OCI-LY1 (cell line): ENCODE data around the gene XIAP.

Experiments
- H2AFZ ChIP-seq: fragments of 200-600 bp; sonication (generic), shearing (Covaris generic); 2 replicates; pipeline ENCODE4 v1.6.0; 2014; ENCODE audit warnings: antibody characterized with exemption, mild to moderate bottlenecking, low read length
- H3F3A ChIP-seq: fragments of 200-600 bp; sonication (generic), shearing (Covaris generic); 2 replicates; pipeline ENCODE4 v1.6.0; 2014; ENCODE audit warnings: mild to moderate bottlenecking, antibody characterized with exemption, low read length, moderate library complexity; ENCODE audit not compliant: insufficient read depth
- H3K27ac ChIP-seq: fragments of 200-600 bp; sonication (generic); 2 replicates; pipeline ENCODE4 v1.5.1; 2014; ENCODE audit warnings: low read length, mixed run types, mild to moderate bottlenecking, low read depth; ENCODE audit not compliant: poor library complexity, severe bottlenecking
- H3K27me3 ChIP-seq: fragments of 200-600 bp; sonication (generic); 2 replicates; pipeline ENCODE4 v1.6.0; 2014; ENCODE audit warnings: antibody characterized with exemption, mild to moderate bottlenecking, low read length, moderate library complexity; ENCODE audit not compliant: insufficient read depth
- H3K36me3 ChIP-seq: fragments of 200-600 bp; sonication (generic); 2 replicates; pipeline ENCODE4 v1.6.1; 2014; ENCODE audit warnings: mild to moderate bottlenecking, antibody characterized with exemption, low read length, moderate library complexity, mixed read lengths; ENCODE audit not compliant: insufficient read depth
- H3K4me1 ChIP-seq: fragments of 200-600 bp; sonication (generic); 2 replicates; pipeline ENCODE4 v1.5.1; 2014; ENCODE audit warnings: mild to moderate bottlenecking, low read length, moderate library complexity; ENCODE audit not compliant: insufficient read depth, severe bottlenecking
- H3K4me2 ChIP-seq: fragments of 200-600 bp; sonication (generic), shearing (Covaris generic); 2 replicates; pipeline ENCODE4 v1.6.1; 2014; ENCODE audit warnings: low read length
- H3K4me3 ChIP-seq: fragments of 200-600 bp; sonication (generic); 2 replicates; pipeline ENCODE4 v1.5.1; 2014; ENCODE audit warnings: low read length, low read depth, mild to moderate bottlenecking, mixed read lengths; ENCODE audit not compliant: poor library complexity, severe bottlenecking
- H3K79me2 ChIP-seq: fragments of 200-600 bp; shearing (Covaris generic); 2 replicates; pipeline ENCODE4 v1.6.1; 2016; ENCODE audit warnings: mixed run types, low read length, mixed read lengths; ENCODE audit not compliant: insufficient read depth
- H3K9ac ChIP-seq: fragments of 200-600 bp; sonication (generic), shearing (Covaris generic); 2 replicates; pipeline ENCODE4 v1.6.1; 2014; ENCODE audit warnings: mild to moderate bottlenecking, low read length, mixed read lengths
- H3K9me2 ChIP-seq: fragments of 200-600 bp; sonication (generic), shearing (Covaris generic); 2 replicates; pipeline ENCODE4 v1.6.1; 2014; ENCODE audit warnings: low read depth, mild to moderate bottlenecking, low read length, mixed read lengths
- H3K9me3 ChIP-seq: fragments of 200-600 bp; shearing (Covaris generic); 2 replicates; pipeline ENCODE4 v1.6.1; 2014; ENCODE audit warnings: low read length, mixed read lengths
- H4K20me1 ChIP-seq: fragments of 200-600 bp; sonication (generic), shearing (Covaris generic); 2 replicates; pipeline ENCODE4 v1.6.0; 2016; ENCODE audit warnings: mild to moderate bottlenecking, low read length; ENCODE audit not compliant: insufficient read depth
- EZH2 ChIP-seq: fragments of 200-600 bp; sonication (generic), shearing (Covaris generic); IDR thresholded peaks from 2 replicates; pipeline ENCODE4 v1.8.0; 2017; ENCODE audit warnings: borderline replicate concordance, mixed run types, mild to moderate bottlenecking, antibody characterized with exemption, low read length, moderate library complexity, mixed read lengths
- TF ChIP-seq, protein P1 (sequence below): fragments of 200-600 bp; sonication (generic), shearing (Covaris generic); IDR thresholded peaks from 2 replicates; pipeline ENCODE4 v1.5.1; 2017; ENCODE audit warnings: mild to moderate bottlenecking, antibody characterized with exemption, low read length, moderate library complexity, mixed read lengths

The XIAP gene

DNA sequence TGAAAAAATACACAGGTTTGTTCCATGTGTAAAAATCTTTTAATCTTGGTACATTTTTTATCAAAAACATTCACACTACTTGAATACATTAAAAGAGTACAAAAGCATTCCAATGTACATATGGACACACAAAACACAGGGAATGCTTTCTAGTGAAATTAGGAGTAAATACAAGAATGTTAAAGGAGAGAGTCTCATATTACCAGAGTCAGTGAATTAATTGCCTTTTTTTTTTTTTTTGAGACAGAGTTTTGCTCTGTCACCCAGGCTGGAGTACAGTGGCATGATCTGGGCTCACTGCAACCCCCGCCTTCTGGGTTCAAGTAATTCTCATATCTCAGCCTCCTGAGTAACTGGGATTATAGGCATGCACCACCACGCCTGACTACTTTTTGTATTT lies 17.0 kb downstream of the XIAP start:
- H3F3A ChIP-seq: no peaks in the 10 kb centered on the region
- peaks cover 10% of the 10 kb centered on the region; the same call in 1 of the 2 replicates for H3K79me2 ChIP-seq
- no peak overlapping the region for H3K4me3 ChIP-seq
- H3K27ac ChIP-seq: no peak overlapping the region
- no peak overlapping the region for H2AFZ ChIP-seq
- peaks cover 3% of the 10 kb centered on the region for H3K36me3 ChIP-seq
- H4K20me1 ChIP-seq: no peaks in the 10 kb centered on the region
- no peaks in the 10 kb centered on the region for H3K9me3 ChIP-seq
- H3K9ac ChIP-seq: no peak overlapping the region
- TF ChIP-seq, protein P1, sequence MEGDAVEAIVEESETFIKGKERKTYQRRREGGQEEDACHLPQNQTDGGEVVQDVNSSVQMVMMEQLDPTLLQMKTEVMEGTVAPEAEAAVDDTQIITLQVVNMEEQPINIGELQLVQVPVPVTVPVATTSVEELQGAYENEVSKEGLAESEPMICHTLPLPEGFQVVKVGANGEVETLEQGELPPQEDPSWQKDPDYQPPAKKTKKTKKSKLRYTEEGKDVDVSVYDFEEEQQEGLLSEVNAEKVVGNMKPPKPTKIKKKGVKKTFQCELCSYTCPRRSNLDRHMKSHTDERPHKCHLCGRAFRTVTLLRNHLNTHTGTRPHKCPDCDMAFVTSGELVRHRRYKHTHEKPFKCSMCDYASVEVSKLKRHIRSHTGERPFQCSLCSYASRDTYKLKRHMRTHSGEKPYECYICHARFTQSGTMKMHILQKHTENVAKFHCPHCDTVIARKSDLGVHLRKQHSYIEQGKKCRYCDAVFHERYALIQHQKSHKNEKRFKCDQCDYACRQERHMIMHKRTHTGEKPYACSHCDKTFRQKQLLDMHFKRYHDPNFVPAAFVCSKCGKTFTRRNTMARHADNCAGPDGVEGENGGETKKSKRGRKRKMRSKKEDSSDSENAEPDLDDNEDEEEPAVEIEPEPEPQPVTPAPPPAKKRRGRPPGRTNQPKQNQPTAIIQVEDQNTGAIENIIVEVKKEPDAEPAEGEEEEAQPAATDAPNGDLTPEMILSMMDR: no peak
- TF ChIP-seq EZH2: no peak
- H3K4me2 ChIP-seq: no peak overlapping the region
- peaks cover 23% of the 10 kb centered on the region for H3K4me1 ChIP-seq
- no peaks in the 10 kb centered on the region for H3K27me3 ChIP-seq
- H3K9me2 ChIP-seq: no peaks in the 10 kb centered on the region

DNA sequence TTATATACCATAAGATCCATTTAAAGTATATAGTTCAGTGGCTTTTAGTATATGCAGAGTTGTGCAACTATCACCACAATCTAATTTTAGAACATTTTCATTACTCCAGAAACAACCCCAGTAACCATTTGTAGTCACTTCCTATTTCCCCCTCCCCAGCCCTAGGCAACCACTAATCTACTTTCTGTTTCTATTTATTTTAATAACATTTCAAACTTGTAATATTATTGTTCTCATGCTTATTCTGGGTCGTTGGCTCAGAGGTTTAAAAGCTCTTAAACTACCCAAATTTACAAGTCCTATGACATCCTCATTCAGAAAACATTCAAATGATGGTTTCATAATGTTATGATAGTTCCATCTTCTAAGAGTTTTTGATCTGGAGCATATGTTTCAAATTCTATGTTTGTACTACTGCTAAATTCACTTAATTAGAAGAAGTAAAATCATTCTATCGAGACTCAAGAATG lies 18.4 kb downstream of the XIAP start:
- Histone ChIP-seq H2AFZ (no peak overlapping the region), H3F3A (no peaks in the 10 kb centered on the region), H3K36me3 (peaks cover 3% of the 10 kb centered on the region), H3K4me3 (no peak overlapping the region), H3K27ac (peak overlapping the region; percentile 64), H3K4me2 (peak overlapping the region; percentile 46), H4K20me1 (no peaks in the 10 kb centered on the region), H3K9me2 (no peaks in the 10 kb centered on the region), H3K9me3 (no peaks in the 10 kb centered on the region), H3K27me3 (no peaks in the 10 kb centered on the region), H3K4me1 (peaks cover 23% of the 10 kb centered on the region), H3K9ac (no peak overlapping the region), H3K79me2 (peaks cover 10% of the 10 kb centered on the region; the same call in 1 of the 2 replicates)
- TF ChIP-seq, protein P1: no peak
- no peak for TF ChIP-seq EZH2

DNA sequence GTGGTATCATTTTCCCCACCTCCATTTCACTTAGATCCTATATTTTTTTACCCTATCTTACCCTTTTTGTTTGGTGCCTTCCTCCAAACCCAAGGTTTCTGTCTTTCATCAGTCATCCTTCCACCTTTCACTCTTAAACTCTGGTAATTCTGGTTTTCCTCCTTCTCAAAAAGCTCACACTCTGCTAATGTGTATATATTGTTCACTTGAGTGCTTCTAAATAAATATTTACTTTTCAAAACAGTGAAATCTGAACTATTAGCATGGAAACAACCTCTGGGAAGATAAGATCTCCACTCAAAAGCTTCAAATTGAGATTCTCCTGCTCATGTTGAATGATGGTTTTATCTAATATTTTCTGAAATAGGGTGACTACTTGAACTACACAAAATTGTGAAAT lies 21.5 kb downstream of the XIAP start:
- peaks cover 9% of the 10 kb centered on the region; the same call in 1 of the 2 replicates for H3K79me2 ChIP-seq
- H4K20me1 ChIP-seq: no peaks in the 10 kb centered on the region
- no peaks in the 10 kb centered on the region for H3K27me3 ChIP-seq
- H2AFZ ChIP-seq: no peak overlapping the region
- peaks cover 7% of the 10 kb centered on the region for H3K36me3 ChIP-seq
- no peak for TF ChIP-seq EZH2
- TF ChIP-seq, protein P1: no peak
- no peak overlapping the region for H3K27ac ChIP-seq
- H3F3A ChIP-seq: no peaks in the 10 kb centered on the region
- no peak overlapping the region for H3K4me3 ChIP-seq
- H3K9me3 ChIP-seq: no peaks in the 10 kb centered on the region
- H3K4me1 ChIP-seq: peaks cover 23% of the 10 kb centered on the region
- H3K4me2 ChIP-seq: no peak overlapping the region
- no peaks in the 10 kb centered on the region for H3K9me2 ChIP-seq
- no peak overlapping the region for H3K9ac ChIP-seq
